H1 (cell line): ENCODE data around the gene MAML3. TPM values are rescaled to one million over a fixed set of nuclear protein-coding genes. Genes with fewer than 3 reads are reported as not detected.

Experiments
- CTCF ChIA-PET: fragments of 300-600 bp; sonication (Branson Sonifier 250); formaldehyde crosslinking; loops from one replicate; lab custom pipeline; 2021; ENCODE audit not compliant: partially characterized antibody; lab: Charles Lee
- POLR2A ChIA-PET: fragments of 300-600 bp; sonication (Branson Sonifier 250); formaldehyde crosslinking; loops from one replicate; lab custom pipeline; 2021; ENCODE audit warnings: inconsistent platforms; ENCODE audit not compliant: partially characterized antibody; lab: Charles Lee
- DNase-seq, 2 experiments: peaks; one replicate each; pipeline versions ENCODE4 v3.0.0 to v3.0.0-alpha.2; 2010 to 2022; ENCODE audit warnings: low spot score in 2 of 2, low read depth in 1 of 2, mixed read lengths in 1 of 2
- FAIRE-seq: peaks from 2 replicates; lab custom pipeline; 2011; peaks lifted over from hg19 to GRCh38; lab: Jason Lieb, UNC
- H2AFZ ChIP-seq: 2 replicates; pipeline ENCODE4 v1.8.1; 2012; ENCODE audit warnings: low read length, inconsistent platforms
- H2AK5ac ChIP-seq: 2 replicates; pipeline ENCODE4 v1.6.1; 2013; ENCODE audit warnings: low read depth, low read length
- H2BK120ac ChIP-seq: replicated peaks from 2 replicates; pipeline ENCODE3; 2013; ENCODE audit warnings: low read depth, low read length, inconsistent platforms
- H2BK12ac ChIP-seq: 2 replicates; pipeline ENCODE4 v1.6.1; 2013; ENCODE audit warnings: low read depth, low read length
- H2BK15ac ChIP-seq: 2 replicates; pipeline ENCODE4 v1.6.1; 2013; ENCODE audit warnings: low read length
- H2BK20ac ChIP-seq: 2 replicates; pipeline ENCODE4 v1.6.1; 2013; ENCODE audit warnings: low read length
- H2BK5ac ChIP-seq: 2 replicates; pipeline ENCODE4 v1.6.1; 2013; ENCODE audit warnings: low read depth, low read length
- H3K14ac ChIP-seq: 2 replicates; pipeline ENCODE4 v1.6.1; 2013; ENCODE audit warnings: inconsistent platforms; ENCODE audit not compliant: insufficient read length
- H3K18ac ChIP-seq: 2 replicates; pipeline ENCODE4 v1.6.1; 2013; ENCODE audit warnings: low read length; ENCODE audit errors: extremely low read depth
- H3K23ac ChIP-seq: 2 replicates; pipeline ENCODE4 v1.6.1; 2013; ENCODE audit warnings: inconsistent platforms; ENCODE audit not compliant: insufficient read length
- H3K23me2 ChIP-seq: 2 replicates; pipeline ENCODE4 v1.6.1; 2013; ENCODE audit warnings: low read depth, low read length
- H3K27ac ChIP-seq: 2 replicates; pipeline ENCODE4 v1.6.1; 2011; ENCODE audit warnings: low read depth, low read length, inconsistent platforms
- H3K27me3 ChIP-seq, 4 experiments: replicated peaks in 1 of 4; 1 replicate in 1 of 4; 2 replicates in 3 of 4; pipeline versions ENCODE4 v1.6.1 to v1.8.1; 2011 to 2013; ENCODE audit warnings: low read length in 3 of 4, mild to moderate bottlenecking in 3 of 4, inconsistent platforms in 2 of 4, mixed read lengths in 2 of 4, moderate library complexity in 1 of 4; ENCODE audit not compliant: control insufficient read depth in 3 of 4, insufficient read depth in 3 of 4; ENCODE audit errors: extremely low read depth in 1 of 4
- H3K36me3 ChIP-seq, 4 experiments: 2 replicates each; pipeline versions ENCODE4 v1.6.1 to v1.8.1; 2011 to 2013; ENCODE audit warnings: mild to moderate bottlenecking in 4 of 4, low read length in 3 of 4, moderate library complexity in 2 of 4, control low read depth in 1 of 4, inconsistent platforms in 1 of 4; ENCODE audit not compliant: insufficient read depth in 4 of 4, control insufficient read depth in 2 of 4
- H3K4ac ChIP-seq: replicated peaks from 2 replicates; pipeline ENCODE3; 2013; ENCODE audit warnings: low read length, low read depth, mixed read lengths, inconsistent platforms; ENCODE audit not compliant: insufficient read length
- H3K4me1 ChIP-seq, 4 experiments: replicated peaks in 1 of 4; 1 replicate in 1 of 4; 2 replicates in 3 of 4; pipeline versions ENCODE4 v1.6.1 to v1.8.1; 2011 to 2013; ENCODE audit warnings: low read length in 3 of 4, inconsistent platforms in 2 of 4, mixed read lengths in 1 of 4; ENCODE audit not compliant: insufficient read depth in 4 of 4, control insufficient read depth in 3 of 4
- H3K4me2 ChIP-seq, 2 experiments: 2 replicates each; pipeline versions ENCODE4 v1.6.1 to v1.8.1; 2011 to 2013; ENCODE audit warnings: low read depth in 2 of 2, low read length in 2 of 2, control low read depth in 1 of 2, inconsistent platforms in 1 of 2, mild to moderate bottlenecking in 1 of 2; ENCODE audit not compliant: insufficient read depth in 1 of 2
- H3K4me3 ChIP-seq, 4 experiments: fragments of 200-600, 300-600 bp in 1 of 4; sonication (generic), shearing (Covaris generic), sonication (Bioruptor Twin) in 1 of 4; 2 replicates each; pipeline versions ENCODE4 v1.5.1 to v1.8.1; 2011 to 2016; ENCODE audit warnings: low read length in 4 of 4, low read depth in 3 of 4, control low read depth in 2 of 4, inconsistent platforms in 2 of 4, mild to moderate bottlenecking in 2 of 4, mixed read lengths in 1 of 4, moderate library complexity in 1 of 4; ENCODE audit not compliant: insufficient read depth in 2 of 4; ENCODE audit errors: extremely low read depth in 1 of 4
- H3K56ac ChIP-seq: replicated peaks from 2 replicates; pipeline ENCODE3; 2013; ENCODE audit warnings: low read depth, mild to moderate bottlenecking, mixed read lengths, low read length, inconsistent platforms; ENCODE audit not compliant: insufficient read length
- H3K79me1 ChIP-seq: 2 replicates; pipeline ENCODE4 v1.6.1; 2013; ENCODE audit warnings: low read depth, low read length, control low read depth
- H3K79me2 ChIP-seq, 2 experiments: 2 replicates each; pipeline versions ENCODE4 v1.6.1 to v1.8.1; 2012 to 2013; ENCODE audit warnings: low read length in 2 of 2, mild to moderate bottlenecking in 2 of 2, inconsistent platforms in 1 of 2; ENCODE audit not compliant: insufficient read depth in 2 of 2, control insufficient read depth in 1 of 2
- H3K9ac ChIP-seq, 4 experiments: replicated peaks in 1 of 4; 1 replicate in 1 of 4; 2 replicates in 3 of 4; pipeline versions ENCODE4 v1.6.1 to v1.8.1; 2011 to 2013; ENCODE audit warnings: low read depth in 3 of 4, low read length in 3 of 4, control low read depth in 2 of 4, mild to moderate bottlenecking in 2 of 4, moderate library complexity in 2 of 4, inconsistent platforms in 1 of 4; ENCODE audit errors: extremely low read depth in 1 of 4
- H3K9me3 ChIP-seq, 2 experiments: 2 replicates each; pipeline versions ENCODE4 v1.6.1 to v1.8.1; 2012 to 2013; ENCODE audit warnings: mild to moderate bottlenecking in 2 of 2, moderate library complexity in 2 of 2, control low read depth in 1 of 2, inconsistent platforms in 1 of 2, low read depth in 1 of 2, low read length in 1 of 2, mixed read lengths in 1 of 2; ENCODE audit not compliant: insufficient read depth in 2 of 2
- H4K20me1 ChIP-seq, 2 experiments: replicated peaks in 1 of 2; 2 replicates each; pipeline versions ENCODE3 to v1.8.1; 2011 to 2013; ENCODE audit warnings: inconsistent platforms in 2 of 2, low read length in 2 of 2, mild to moderate bottlenecking in 1 of 2; ENCODE audit not compliant: insufficient read depth in 2 of 2, control insufficient read depth in 1 of 2
- H4K5ac ChIP-seq: 2 replicates; pipeline ENCODE4 v1.6.1; 2013; ENCODE audit warnings: low read length, low read depth, mixed read lengths, inconsistent platforms; ENCODE audit not compliant: insufficient read length
- H4K8ac ChIP-seq: 2 replicates; pipeline ENCODE4 v1.8.0; 2013; ENCODE audit warnings: mild to moderate bottlenecking, moderate library complexity, low read length, inconsistent platforms; ENCODE audit not compliant: insufficient read depth; ENCODE audit errors: extremely low read depth
- H4K91ac ChIP-seq: replicated peaks from 2 replicates; pipeline ENCODE3; 2013; ENCODE audit warnings: low read length, mixed read lengths, inconsistent platforms; ENCODE audit not compliant: insufficient read length
- BRCA1 ChIP-seq: IDR thresholded peaks from 2 replicates; pipeline ENCODE4 v1.6.1; 2012; ENCODE audit warnings: low read depth, low read length, improper control_type of control experiment
- CBX8 ChIP-seq: fragments of 300-800, 300-1000 bp; sonication (generic); IDR thresholded peaks from 2 replicates; pipeline ENCODE4 v1.7.1; 2016; ENCODE audit warnings: low read depth, low read length, borderline replicate concordance
- CTBP2 ChIP-seq: IDR thresholded peaks from 2 replicates; pipeline ENCODE4 v1.7.0; 2011; ENCODE audit warnings: borderline replicate concordance, mild to moderate bottlenecking, moderate library complexity, mixed read lengths, low read length; ENCODE audit not compliant: insufficient read depth, insufficient read length
- GABPA ChIP-seq: IDR thresholded peaks from 2 replicates; pipeline ENCODE4 v1.6.1; 2011; ENCODE audit warnings: mild to moderate bottlenecking, low read length, moderate library complexity, borderline replicate concordance; ENCODE audit not compliant: insufficient read depth
- JUN ChIP-seq: IDR thresholded peaks from 2 replicates; pipeline ENCODE4 v1.6.1; 2011; ENCODE audit warnings: low read depth, mild to moderate bottlenecking, improper control_type of control experiment, low read length
- KDM4A ChIP-seq: IDR thresholded peaks from one replicate; pipeline ENCODE4 v1.7.1; 2012; ENCODE audit warnings: low read depth, mild to moderate bottlenecking, moderate library complexity, low read length, inconsistent platforms; ENCODE audit not compliant: severe bottlenecking
- PHF8 ChIP-seq: fragments of 200-600 bp; sonication (generic); conservative IDR thresholded peaks from 2 replicates; pipeline ENCODE4 v1.7.1; 2012; ENCODE audit warnings: low read depth, mild to moderate bottlenecking, inconsistent platforms, low read length, moderate library complexity
- RAD21 ChIP-seq, 2 experiments: IDR thresholded peaks in 1 of 2; conservative IDR thresholded peaks in 1 of 2; 2 replicates each; pipeline ENCODE4 v1.6.1; 2011; ENCODE audit warnings: low read depth in 2 of 2, low read length in 2 of 2, improper control_type of control experiment in 1 of 2, inconsistent platforms in 1 of 2, mild to moderate bottlenecking in 1 of 2, moderate library complexity in 1 of 2
- SIN3A ChIP-seq, 2 experiments: IDR thresholded peaks in 1 of 2; conservative IDR thresholded peaks in 1 of 2; 2 replicates each; pipeline ENCODE4 v1.6.1; 2011 to 2012; ENCODE audit warnings: low read length in 2 of 2, improper control_type of control experiment in 1 of 2, low read depth in 1 of 2, mild to moderate bottlenecking in 1 of 2
- SUZ12 ChIP-seq: fragments of 200-600 bp; sonication (generic); IDR thresholded peaks from 2 replicates; pipeline ENCODE4 v1.6.1; 2012; ENCODE audit warnings: mild to moderate bottlenecking, inconsistent platforms, low read length, moderate library complexity, mixed read lengths
- TCF12 ChIP-seq: IDR thresholded peaks from 2 replicates; pipeline ENCODE4 v1.6.1; 2011; ENCODE audit warnings: low read depth, mild to moderate bottlenecking, low read length
- WGBS, 2 experiments: shearing (Covaris generic) in 1 of 2; methylation state at CpG; one replicate each; pipeline versions ENCODE4 v1.1.6 to v1.1.7; 2013 to 2015; ENCODE audit warnings: low lambda C conversion rate in 2 of 2, mixed read lengths in 2 of 2, inconsistent platforms in 1 of 2, low coverage in 1 of 2, missing lambda C conversion rate in 1 of 2; ENCODE audit not compliant: insufficient replicate concordance in 2 of 2, insufficient coverage in 1 of 2, insufficient read length in 1 of 2; ENCODE audit errors: extremely low coverage in 1 of 2, missing lambda C conversion rate in 1 of 2; 5-methylcytosine and 5-hydroxymethylcytosine counted together
- polyA plus RNA-seq, 7 experiments: library from polyadenylated mRNA; depleted of rRNA in 3 of 7; stranded (reverse) in 5 of 7; unstranded in 2 of 7; fragments of >200 nt in 5 of 7; fragments of 200-250 nt in 2 of 7; gene quantifications; 1 replicate in 5 of 7; 2 replicates in 1 of 7; 4 replicates in 1 of 7; pipeline versions ENCODE4 v1.2.1 to v1.2.3, GENCODE V29; 2011 to 2013; ENCODE audit warnings: missing spikeins in 2 of 7, mixed read lengths in 2 of 7
- total RNA-seq: library from RNA; stranded (reverse); fragmentation: NEBNext Ultra II Directional; extraction: Animal tissue kit (Norgen Biotek cat#: 25700); gene quantifications from 2 replicates; pipeline ENCODE4 v1.2.1, GENCODE V29; 2021

Gene MAML3
- total and polyA plus RNA-seq, 2 of the 8 experiments (the other 6 are each of a cell fraction or from before 2014, with no cell fraction given) = 2.1 to 5.7 TPM

GRCh38 chr4:139977838-139978609 lies 176.0 kb downstream of the MAML3 start:
- Histone ChIP-seq H3K79me2 (no peaks in the 10 kb centered on the region), H2AFZ (no peak overlapping the region), H3K14ac (no peak overlapping the region), H2BK120ac (no peak overlapping the region), H3K4me2 (no peak overlapping the region), H3K4me1 (no peaks in the 10 kb centered on the region), H3K27ac (no peak overlapping the region), H3K23ac (no peak overlapping the region), H3K36me3 (no peaks in the 10 kb centered on the region), H3K4me3 (no peak overlapping the region), H4K8ac (no peak overlapping the region), H2AK5ac (no peak overlapping the region), H3K79me1 (no peaks in the 10 kb centered on the region), H4K20me1 (peaks cover 0 to 5% of the 10 kb centered on the region in 2 experiments), H3K9me3 (no peaks in the 10 kb centered on the region; a peak in 1 of 4 replicates), H2BK15ac (no peak overlapping the region), H3K23me2 (no peaks in the 10 kb centered on the region; the same call in 1 of the 2 replicates), H3K27me3 (peaks cover 21 to 49% (median 33%) of the 10 kb centered on the region in 4 experiments), H4K5ac (no peak overlapping the region), H3K4ac (no peak overlapping the region), H3K56ac (no peak overlapping the region), H2BK12ac (no peak overlapping the region), H2BK5ac (no peak overlapping the region), H3K9ac (no peak overlapping the region), H4K91ac (no peak overlapping the region), H3K18ac (no peak overlapping the region), H2BK20ac (no peak overlapping the region)
- FAIRE-seq (no peak), DNase-seq (no peak)
- CTCF ChIA-PET = interaction anchor here (0.7 to 1.5 kb wide), 5 partner anchors 8 to 925 kb away, joined by 3 to 4 read pairs (median 3); no protein-coding TSS in a partner anchor
- POLR2A ChIA-PET = no interaction called here
- 79% methylated on average over 3 of the region's 3 CpGs; no CpG with 5 or more reads in 1 of the 2 experiments for WGBS, 2 experiments
- TF ChIP-seq GABPA (no peak), JUN (no peak), CTBP2 (no peak), TCF12 (no peak), SUZ12 (no peak), PHF8 (no peak), SIN3A (conservative IDR thresholded peaks at IDR 0.05 in 1 of 2, IDR thresholded peaks at IDR 0.05 in 1 of 2; ENCODE audit: low read depth in 1 of 2, low read length in 2 of 2) (no peak), CBX8 (no peak), KDM4A (no peak), BRCA1 (no peak), RAD21 (IDR thresholded peaks at IDR 0.05 in 1 of 2, conservative IDR thresholded peaks at IDR 0.05 in 1 of 2; ENCODE audit: low read depth in 2 of 2, low read length in 2 of 2) (no peak)
